T47D (cell line): Measurements from ENCODE around the gene SLC22A13.

Experiments
- DNase-seq, 2 experiments: peaks; one replicate each; pipeline versions ENCODE4 v3.0.0 to v3.0.0-alpha.2; 2011 to 2012; ENCODE audit warnings: low read depth in 1 of 2, low spot score in 1 of 2
- JUND ChIP-seq: IDR thresholded peaks from 2 replicates; pipeline ENCODE4 v1.6.1; 2012; ENCODE audit warnings: low read depth
- in situ Hi-C: cut with HindIII; loops from 2 replicates; pipeline ENCODE4 v1.10.0; 2016; ENCODE audit warnings: low sequenced_read_pairs, low pct_unique_long_range_greater_than_20kb

The SLC22A13 gene

DNA sequence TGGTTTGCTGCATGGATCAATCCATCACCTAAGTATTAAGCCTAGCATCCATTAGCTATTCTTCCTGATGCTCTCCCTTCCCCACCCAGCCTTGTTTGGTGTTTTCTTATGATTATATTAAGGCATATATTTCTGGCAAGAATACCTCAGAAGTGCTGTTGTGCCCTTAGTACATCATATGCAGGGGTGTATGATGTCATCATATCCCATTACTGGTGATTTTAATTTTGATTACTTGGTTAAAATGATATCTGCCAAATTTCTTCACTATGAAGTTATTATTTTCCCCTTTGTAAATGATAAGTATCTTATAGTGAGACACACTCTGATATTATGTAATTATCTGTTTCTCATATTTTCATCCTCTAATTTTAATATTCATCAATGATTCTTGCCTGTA lies 31.9 kb downstream of the SLC22A13 start:
- in situ Hi-C loops = no loop called here
- DNase-seq = no peak
- TF ChIP-seq JUND = no peak

DNA sequence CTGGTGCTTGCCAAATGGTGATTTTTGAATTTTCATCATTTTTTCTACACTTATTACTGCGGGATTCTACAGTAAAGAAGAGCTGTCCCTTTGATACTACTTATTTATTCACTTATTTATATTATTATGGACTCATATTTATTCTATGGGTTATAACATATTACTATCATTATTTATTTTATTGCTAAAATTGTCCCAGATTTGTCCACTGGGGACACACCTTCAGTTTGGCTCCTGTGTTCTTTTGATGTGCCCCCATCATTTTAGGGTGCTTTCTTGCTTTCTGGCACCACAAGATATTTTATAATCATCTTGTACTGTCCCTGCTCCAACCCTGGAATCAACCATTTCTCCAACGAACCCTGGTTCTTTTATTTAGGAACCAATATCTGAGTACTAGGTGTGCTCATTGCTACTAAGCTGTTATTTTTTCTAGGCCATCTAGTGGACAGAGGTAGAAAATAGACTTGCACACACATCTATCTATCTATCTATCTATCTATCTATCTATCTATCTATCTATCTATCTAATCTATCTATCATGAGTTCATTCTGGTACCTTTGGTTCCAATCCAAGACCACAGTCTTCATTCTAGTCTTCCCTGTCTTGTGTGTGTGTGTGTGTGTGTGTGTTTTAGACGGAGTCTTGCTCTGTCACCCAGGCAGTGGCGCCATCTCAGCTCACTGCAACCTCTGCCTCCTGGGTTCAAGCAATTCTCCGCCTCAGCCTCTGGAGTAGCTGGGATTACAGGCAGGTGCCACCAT lies 32.5 kb downstream of the SLC22A13 start:
- no peak for TF ChIP-seq JUND
- in situ Hi-C loops = no loop called here
- DNase-seq = no peak

DNA sequence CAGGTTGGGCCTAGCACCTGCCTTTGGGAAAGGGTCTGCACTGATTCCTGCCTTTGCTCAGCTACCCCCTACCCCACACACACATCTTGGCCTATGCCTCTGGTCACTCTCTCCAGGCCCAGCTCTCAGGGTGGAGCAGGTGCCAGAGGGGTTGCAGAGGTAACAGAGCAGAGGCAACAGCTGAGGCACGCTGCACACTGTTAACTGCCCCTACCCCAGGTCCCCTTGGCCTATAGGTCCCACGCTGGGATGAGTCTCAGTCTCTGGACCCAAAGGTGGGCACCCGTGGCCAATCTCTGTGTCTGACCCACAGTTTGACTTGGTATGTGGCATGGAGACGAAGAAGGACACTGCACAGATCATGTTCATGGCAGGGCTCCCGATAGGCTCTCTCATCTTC lies 41.3 kb downstream of the SLC22A13 start:
- no peak for DNase-seq
- in situ Hi-C loops = no loop called here
- no peak for TF ChIP-seq JUND

DNA sequence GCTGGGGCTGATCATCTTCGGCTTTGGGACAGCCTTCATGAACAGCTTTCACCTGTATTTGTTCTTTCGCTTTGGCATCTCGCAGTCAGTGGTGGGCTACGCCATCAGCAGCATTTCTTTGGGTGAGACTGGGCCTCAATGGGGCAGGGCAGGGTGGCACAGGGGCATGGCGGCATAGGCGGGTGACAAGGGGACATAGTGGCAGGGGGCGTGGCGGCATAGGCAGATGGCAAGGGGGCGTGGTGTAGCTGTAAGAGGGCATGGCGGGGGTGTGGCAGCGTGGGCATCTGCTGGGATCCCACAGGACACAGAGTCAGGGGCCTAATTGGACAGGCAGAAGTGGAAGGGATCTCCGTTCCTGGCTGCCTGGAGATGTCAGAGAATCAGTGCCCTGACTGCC lies 42.0 kb downstream of the SLC22A13 start:
- TF ChIP-seq JUND = no peak
- in situ Hi-C loops = no loop called here
- no peak for DNase-seq

DNA sequence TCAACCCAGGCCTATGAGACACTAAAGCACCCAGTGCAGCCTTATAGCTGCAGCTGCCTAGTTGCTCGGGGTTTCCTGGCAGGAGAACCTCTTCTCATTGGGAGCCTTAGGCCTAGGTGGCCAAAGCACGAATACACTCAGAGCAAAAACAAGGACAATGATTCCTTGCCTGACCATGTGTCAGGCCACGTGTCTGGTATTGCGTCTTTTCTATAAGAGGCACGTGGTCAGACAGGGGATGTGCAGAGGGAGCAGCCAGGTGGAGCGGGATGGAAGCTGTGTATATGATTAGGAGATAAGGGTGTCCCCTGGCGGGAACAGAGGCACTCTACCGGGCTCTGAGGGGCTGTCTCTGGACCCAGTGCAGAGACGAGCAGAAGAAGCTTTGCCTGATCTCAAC lies 42.8 kb downstream of the SLC22A13 start:
- in situ Hi-C loops = no loop called here
- no peak for DNase-seq

DNA sequence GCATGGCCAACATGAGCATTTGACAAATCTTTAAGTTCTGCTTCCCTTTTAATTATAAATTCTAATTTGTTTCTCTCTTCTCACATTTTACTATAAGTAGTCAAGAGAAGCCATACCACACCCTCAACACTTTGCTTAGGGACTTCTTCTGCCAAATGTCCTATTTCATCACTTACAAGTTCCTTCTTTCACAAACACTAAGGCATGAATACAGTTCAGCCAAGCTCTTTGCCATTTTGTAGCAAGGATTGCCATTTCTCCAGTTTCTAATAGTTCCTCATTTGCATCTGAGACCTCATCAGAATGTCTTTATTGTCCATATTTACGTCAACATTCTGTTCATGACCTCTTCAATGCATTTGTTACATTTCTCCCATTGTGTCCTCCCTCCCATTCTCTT lies 45.9 kb downstream of the SLC22A13 start:
- no peak for TF ChIP-seq JUND
- no peak for DNase-seq

More for the DNA sequence above, 42.8 kb downstream of the SLC22A13 start:
- no peak for TF ChIP-seq JUND

DNA sequence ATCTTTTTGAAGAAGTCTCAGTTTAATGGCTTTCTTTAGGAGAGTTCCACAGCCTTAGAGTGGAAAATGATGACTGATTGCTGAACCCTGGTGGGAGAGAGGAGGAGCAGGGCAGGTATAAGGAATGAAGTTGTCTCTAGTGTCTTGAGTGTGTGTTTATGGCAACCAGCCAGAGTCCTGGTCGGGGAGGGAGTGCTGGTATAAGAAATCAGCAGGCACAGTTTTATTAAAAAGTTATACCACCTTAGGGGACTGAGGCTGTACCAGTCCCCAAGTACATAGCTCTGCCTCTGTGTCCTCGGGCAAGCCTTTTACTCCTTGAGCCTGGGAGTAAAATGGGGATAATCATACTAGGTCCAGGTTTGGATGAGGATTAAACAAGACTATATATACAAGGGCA lies 46.3 kb downstream of the SLC22A13 start:
- in situ Hi-C loops = no loop called here
- no peak for DNase-seq
- TF ChIP-seq JUND = no peak

More for the DNA sequence above, 45.9 kb downstream of the SLC22A13 start:
- in situ Hi-C loops = no loop called here

DNA sequence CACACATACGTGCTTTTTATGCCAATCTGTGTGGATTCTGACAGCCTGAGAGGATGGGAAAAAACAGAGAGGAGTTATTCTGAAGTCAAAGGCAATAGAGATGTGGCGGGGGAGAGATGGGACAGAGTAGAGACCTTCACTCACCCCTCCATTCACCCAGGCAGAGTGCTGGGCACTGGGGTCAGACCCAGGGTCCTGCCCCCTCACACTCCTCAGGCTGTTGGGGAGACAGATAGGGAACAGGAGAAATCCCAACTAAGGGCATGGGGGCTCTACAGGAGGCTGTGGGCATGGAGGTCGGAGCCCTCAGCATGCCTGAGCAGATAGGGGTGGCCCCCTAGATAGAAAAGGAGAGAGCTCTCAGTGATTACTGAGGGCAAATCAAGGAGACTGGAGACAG lies 46.7 kb downstream of the SLC22A13 start:
- DNase-seq = no peak
- no peak for TF ChIP-seq JUND
- in situ Hi-C loops = no loop called here

DNA sequence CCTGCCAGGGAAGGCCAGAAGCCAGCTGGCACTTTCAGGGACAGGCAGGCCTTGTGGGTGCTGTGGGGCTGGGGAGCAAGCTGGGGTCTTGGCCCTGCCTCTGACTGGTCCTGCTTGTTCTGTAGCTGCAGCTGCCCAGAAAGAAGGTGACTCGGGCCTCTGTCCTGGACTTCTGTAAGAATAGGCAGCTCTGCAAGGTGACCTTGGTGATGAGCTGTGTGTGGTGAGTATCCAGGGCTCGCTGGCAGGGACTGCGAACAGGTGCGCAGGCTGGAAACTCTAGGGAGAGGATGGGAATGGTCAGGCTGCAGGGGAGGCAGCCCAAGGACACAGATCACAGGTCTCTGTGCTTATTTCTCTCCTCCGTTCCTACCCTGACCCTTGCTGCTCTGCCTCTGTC lies 47.7 kb downstream of the SLC22A13 start:
- in situ Hi-C loops = no loop called here
- no peak for DNase-seq
- TF ChIP-seq JUND = no peak

DNA sequence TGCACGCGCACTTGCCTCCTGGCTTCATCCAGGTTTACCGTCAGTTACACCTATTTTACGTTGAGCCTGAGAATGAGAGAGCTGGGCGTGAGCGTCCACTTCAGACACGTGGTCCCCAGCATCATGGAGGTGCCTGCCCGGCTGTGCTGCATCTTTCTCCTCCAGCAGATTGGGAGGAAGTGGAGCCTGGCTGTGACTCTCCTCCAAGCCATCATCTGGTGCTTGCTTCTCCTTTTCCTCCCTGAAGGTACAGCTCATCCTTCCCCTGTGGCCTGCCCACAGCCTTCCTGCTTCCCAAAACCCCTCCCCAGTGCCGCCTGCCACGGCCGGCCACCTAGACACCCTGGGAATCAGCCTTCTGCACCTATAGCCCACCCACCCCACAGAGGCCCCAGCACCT lies 48.1 kb downstream of the SLC22A13 start:
- no peak for DNase-seq
- in situ Hi-C loops = no loop called here
- no peak for TF ChIP-seq JUND

DNA sequence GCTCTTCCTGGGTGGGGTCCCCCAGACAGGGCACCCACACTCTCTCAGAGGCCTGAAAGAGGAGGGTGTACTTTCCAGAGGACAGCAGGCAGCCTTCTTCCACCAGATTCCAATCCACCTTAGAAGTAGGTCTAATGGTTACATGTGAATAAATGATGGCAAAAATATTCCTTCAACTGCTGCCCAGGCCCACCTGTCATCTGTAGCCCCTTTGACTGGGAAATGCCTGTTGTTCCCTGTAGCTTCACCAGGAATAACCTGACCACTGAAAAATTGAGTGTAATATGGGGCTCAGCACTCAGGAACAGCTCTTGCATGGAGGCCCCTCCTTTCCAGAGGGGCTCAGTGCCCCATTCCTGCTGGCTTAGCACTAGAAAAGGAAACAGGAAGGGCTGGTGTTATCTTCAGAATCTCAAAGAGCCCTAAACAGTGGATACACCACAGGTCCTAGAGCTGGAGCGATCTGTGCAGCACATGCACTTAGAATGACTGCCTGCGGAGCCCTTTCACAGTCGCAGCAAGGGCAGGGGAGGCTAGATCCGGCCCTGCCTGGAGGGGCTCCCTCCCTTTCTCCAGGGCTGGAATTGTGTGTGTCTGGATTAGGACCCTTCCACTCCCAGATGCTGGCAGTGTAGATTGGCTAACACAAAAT lies 48.6 kb downstream of the SLC22A13 start:
- in situ Hi-C loops = no loop called here
- no peak for DNase-seq
- TF ChIP-seq JUND = no peak

DNA sequence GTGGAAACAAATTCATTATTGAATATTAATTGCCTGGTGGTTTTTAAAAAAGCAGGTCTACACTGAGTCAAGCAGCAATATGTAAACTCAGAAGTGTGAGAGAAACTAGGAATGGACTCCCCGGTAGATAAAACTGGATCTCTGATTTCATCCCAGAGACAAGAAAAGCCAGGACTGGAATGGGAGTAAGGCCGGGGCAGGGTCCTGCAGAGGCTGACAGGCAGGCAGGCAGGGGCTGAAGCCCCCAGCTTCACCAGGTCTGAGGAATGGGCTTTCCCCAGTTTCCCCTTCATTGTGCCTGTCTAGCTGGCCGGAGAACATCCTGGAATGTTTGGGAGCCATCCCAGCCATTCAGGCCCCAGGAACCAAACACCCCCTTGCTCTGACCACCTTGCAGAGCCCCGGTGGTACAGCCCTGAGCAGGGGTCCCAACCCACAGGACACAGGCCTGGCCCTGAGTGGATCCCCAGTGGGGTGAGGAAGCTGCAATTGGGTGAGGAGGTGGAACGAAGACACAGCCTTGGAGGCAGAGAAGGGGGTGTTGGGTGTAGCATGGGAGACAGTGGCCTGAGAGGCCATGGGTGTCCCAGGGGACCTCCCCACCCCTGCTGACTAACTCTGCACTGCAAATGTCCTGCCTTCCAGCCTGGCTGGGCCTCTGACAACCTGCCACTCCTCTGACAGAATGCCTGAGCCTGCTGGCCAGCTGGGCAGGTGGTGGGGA lies 49.3 kb downstream of the SLC22A13 start:
- DNase-seq = no peak
- in situ Hi-C loops = no loop called here
- TF ChIP-seq JUND = no peak
